NCI-H526 treated with DMSO at 0.1 percent for 48 hours (cell line): Measurements from ENCODE around the gene ACER3.
"Not testable (repeated sequence)": the region's sequence is repeated elsewhere in the genome, so short reads cannot be mapped to it uniquely, and the experiment has no call there.

Experiments used
- DNase-seq: peaks from one replicate; lab custom pipeline; 2025; lab: John Stamatoyannopoulos, UW

The ACER3 gene

GRCh38 chr11:76872959-76873827 is 12.5 kb downstream of the ACER3 start:
- no peak for DNase-seq

GRCh38 chr11:76878014-76878413 is 17.3 kb downstream of the ACER3 start:
- no peak for DNase-seq

- DNase-seq: no peak
Observed at GRCh38 chr11:76880314-76880713, 19.6 kb downstream of the ACER3 start.

- DNase-seq: no peak
Observed at GRCh38 chr11:76880956-76881355, 20.2 kb downstream of the ACER3 start.

- no peak for DNase-seq
Observed at GRCh38 chr11:76885390-76886097, 24.8 kb downstream of the ACER3 start.

DNA sequence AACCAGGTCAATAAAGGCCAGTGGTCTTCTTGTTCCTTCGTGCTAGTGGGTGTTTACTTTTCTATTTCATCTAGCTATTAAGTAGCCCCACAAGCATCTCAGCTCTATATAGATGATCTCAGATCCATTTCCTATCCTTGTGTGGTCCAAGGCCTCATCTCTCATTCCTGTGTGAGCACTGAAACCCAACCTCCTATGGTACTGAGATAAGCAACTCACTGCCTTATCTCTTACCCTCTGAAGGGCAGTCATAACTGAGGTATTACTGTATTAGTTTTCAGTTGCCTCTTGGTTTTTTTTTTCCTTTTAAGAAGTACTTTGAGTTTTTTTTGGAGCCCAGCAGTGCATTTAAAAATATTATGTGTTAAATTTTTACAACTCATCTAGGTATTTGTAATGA is 28.3 kb downstream of the ACER3 start:
- no peak for DNase-seq

- DNase-seq: no peak
Observed at GRCh38 chr11:76889411-76889975, 28.8 kb downstream of the ACER3 start.

GRCh38 chr11:76890329-76890728 is 29.6 kb downstream of the ACER3 start:
- DNase-seq: no peak

DNA sequence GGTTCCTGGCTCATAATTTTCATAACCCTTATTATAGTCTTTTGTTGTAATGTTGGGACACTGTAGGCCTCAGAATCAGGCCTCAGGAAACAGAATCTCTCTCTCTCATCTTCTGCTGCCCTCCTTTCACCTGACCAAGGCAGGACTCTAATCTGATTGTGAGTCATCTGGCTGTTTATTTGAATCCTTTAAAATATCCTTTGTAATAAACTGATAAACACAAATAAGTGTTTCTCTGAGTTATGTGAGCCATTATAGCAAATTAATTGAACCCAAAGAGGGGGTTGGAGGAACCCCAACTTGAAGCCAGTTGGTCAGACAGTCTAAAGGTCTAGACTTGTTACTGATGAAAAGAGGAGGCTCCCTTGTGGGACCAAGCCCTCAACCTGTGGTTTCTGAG is 30.6 kb downstream of the ACER3 start:
- DNase-seq: no peak

DNA sequence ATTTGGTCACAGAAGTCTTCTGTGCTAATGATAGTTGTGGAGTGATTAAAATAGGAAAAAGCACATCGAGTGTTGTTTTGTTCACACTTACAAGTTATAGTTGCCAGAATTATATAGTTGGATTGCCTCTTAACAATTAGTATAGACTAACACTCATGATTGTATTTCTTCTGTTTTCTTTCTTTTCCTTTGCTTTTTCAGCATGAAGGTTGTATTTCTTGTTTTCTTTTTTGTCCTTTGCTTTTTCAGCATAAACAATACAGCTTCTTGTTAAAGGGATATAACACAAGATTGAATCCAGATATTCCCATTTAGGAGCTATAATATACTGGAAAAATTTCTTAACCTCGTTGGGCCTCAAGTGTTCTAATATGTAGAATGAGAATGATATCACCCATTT is 31.1 kb downstream of the ACER3 start:
- no peak for DNase-seq

DNA sequence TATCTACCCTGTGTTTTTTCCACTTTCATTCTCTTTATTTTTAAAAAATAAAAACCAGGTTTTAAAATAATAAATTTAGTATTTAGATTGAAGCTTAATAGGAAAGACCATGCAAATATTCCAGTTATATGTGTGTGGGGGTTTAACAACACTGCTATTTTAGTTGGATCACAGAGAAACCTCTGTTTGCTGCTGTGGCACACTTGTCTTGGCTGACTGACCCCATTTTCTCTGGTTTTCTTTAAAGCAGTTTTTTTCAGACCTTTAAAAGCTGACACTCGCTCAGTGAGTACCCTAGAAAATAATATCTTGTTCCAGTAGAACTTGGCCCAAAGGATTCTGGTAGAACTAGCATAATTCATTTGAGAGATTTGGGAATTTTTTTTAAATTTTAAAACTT is 31.6 kb downstream of the ACER3 start:
- no peak for DNase-seq

GRCh38 chr11:76897233-76897632 is 36.5 kb downstream of the ACER3 start:
- no peak for DNase-seq

DNA sequence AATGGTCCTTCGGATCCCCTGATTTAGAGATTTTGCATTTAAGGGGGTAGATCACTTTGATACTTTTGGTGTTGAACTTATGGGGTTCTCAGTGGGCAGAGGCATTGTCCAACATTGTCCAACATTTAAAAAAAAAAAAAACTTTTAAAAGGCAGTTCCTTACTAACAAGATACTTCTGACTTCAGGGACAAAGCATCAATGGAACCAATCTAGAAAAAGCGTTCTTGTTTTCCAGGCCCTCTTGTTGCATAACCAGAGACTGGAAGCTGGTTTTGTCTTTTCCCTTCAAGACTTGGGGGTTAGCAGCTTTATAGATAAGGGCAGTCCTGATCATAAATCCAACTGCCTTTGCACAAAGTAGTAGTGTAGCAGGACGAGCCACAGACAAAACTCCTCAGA is 40.4 kb downstream of the ACER3 start:
- no peak for DNase-seq

GRCh38 chr11:76901622-76902021 is 40.9 kb downstream of the ACER3 start:
- DNase-seq: not testable (repeated sequence)

DNA sequence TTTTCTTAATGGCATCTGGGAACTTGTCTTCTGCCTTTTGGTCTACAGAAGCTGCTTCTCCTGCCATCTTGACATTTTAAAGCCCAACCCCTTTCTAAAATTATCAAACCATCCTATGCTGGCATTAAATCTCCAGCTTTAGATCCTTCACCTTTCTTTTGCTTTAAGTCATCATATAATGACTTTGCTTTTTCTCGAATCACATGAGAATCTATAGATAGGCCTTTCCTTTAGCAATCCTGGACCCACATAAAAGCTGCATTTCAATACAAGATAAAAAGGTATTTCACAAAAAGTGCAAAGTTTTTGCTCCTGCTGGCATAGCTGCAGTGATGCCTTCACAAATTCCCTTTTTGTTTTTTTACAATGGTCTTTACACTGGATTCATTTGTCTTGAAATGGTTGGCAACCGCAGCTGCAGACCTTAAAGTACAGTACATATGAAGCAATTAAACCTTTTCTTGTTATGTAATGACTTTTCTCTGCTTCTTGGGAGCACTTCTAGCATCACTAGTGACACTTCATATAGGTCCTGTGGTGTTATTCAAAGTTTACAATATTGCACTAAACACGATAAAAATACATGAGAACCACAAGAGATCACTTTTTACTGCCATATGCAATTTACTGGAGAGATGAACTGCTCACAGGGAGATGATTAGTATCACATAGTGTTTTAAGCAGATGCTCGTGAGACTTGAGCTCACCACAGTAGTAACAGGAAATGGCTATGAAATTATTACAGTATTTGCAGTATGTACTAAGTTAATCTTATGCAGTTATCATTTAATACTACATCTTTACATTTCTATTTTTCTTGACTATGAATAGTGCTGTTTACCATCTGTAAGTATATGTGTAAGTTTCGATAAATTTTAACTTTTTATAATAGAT is 41.6 kb downstream of the ACER3 start:
- no peak for DNase-seq

GRCh38 chr11:76903325-76903724 is 42.6 kb downstream of the ACER3 start:
- peak; percentile 59 for DNase-seq

DNA sequence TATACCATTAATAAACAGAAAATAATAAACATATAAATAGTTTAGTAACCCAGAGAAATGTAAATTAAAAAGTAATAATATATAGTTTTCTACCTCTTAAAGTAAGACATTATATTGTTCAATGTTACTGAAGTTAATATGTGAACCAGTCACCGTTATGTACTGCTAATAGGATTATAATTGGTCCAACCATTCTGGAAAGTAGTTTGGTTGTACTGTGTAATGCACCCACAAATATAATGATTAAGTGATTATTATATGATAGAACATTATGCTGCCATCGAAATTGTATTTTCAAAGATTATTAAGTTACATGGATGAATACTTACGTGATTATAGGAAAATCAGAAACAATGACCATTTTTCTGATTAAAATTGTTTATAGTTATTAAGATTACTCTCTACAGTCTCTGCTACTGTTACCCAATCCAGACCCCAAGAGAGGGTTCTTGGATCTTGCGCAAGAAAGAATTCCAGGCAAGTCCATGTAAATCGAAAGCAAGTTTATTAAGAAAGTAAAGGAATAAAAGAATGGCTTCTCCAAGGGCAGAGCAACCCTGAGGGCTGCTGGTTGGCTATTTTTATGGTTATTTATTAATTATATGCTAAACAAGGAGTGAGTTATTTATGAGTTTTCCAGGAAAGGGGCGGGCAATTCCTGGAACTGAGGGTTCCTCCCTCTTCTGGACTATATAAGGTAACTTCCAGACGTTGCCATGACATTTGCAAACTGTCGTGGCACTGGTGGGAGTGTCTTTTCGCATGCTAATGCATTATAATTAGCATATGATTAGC is 50.1 kb downstream of the ACER3 start:
- no peak for DNase-seq

DNA sequence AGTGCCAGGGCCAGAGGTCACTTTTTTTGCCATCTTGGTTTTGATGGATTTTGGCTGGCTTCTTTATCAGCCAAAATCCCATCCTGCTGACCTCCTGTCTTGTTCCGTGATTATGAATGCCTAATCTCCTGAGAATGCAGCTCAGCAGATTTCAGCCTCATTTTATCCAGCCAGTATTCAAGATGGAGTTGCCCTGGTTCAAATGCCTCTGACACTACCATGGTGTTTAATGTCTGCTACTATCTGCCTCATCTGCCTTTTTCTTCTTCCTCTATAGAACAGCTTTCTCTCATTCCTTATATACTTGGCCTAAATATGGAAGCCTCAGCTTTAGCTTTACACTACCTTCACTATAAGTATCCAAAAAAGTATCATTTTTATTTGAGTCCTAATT is 50.7 kb downstream of the ACER3 start:
- DNase-seq: no peak

- no peak for DNase-seq
Observed at GRCh38 chr11:76916712-76917111, 56.0 kb downstream of the ACER3 start.

DNA sequence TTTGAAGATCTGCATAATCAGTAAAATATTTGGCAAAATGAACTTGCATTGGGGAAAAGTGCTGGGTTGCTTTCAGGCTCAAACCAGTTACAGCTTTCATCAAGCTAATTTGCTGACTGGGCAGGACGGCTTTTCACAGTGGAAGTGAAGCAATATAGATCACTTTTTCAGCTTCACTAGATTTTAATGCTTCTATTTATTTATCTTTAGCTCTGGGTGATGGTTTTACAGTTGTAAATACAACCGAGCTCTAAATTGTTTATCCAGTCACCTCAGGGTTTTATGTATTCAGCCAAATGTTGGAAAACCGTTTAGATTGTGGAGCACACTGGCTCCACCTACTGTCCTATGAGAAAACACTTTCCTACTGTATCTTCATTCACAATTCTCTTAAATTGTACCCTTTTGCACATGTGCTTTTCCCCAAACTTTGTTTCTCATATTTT is 58.2 kb downstream of the ACER3 start:
- peak; percentile 91 for DNase-seq

DNA sequence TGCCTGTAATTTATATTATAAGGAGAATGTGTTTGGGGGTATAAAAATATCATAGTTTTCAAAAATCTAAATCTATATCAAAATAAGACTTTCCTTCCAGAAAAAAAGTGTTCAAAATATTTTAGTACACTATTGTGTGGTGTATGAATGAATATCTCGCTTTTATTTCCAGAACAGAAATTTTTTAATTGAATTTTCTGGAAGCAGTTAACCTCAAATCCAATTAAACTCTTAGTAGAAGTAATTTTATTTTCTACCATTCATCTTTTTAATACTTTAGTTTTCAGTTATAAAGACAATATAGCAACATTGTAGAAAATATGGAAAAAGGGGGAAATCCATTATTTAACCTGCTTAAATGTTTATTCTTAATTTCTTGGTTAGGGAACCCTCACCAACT is 58.7 kb downstream of the ACER3 start:
- no peak for DNase-seq
